HG03342 (cell line): ENCODE data around the gene LTBP3.
"Not testable (repeated sequence)": the region's sequence is repeated elsewhere in the genome, so short reads cannot be mapped to it uniquely, and the experiment has no call there.

Experiments used
- ATAC-seq: cut with Tn5 transposase; IDR thresholded peaks from one replicate; pipeline ENCODE4 v1.9.1; 2021; ENCODE audit warnings: mild to moderate bottlenecking, moderate library complexity; ENCODE audit not compliant: unreplicated experiment

LTBP3 gene

GRCh38 chr11:65518941-65519549, 39.1 kb downstream of the LTBP3 start:
- ATAC-seq = not testable (repeated sequence)

- no peak for ATAC-seq
Measured at GRCh38 chr11:65516135-65516968, 41.8 kb downstream of the LTBP3 start.

- ATAC-seq = not testable (repeated sequence)
Measured at GRCh38 chr11:65512311-65512710, 45.8 kb downstream of the LTBP3 start.

GRCh38 chr11:65506772-65507505, 51.2 kb downstream of the LTBP3 start:
- peak; percentile 27 for ATAC-seq

- no peak for ATAC-seq
Measured at GRCh38 chr11:65506290-65506771, 51.8 kb downstream of the LTBP3 start.

GRCh38 chr11:65505466-65506289, 52.5 kb downstream of the LTBP3 start:
- no peak for ATAC-seq

- no peak for ATAC-seq
Measured at GRCh38 chr11:65504674-65505465, 53.3 kb downstream of the LTBP3 start.

- no peak for ATAC-seq
Measured at GRCh38 chr11:65503949-65504673, 54.0 kb downstream of the LTBP3 start.

- ATAC-seq = no peak
Measured at GRCh38 chr11:65503368-65503948, 54.7 kb downstream of the LTBP3 start.

GRCh38 chr11:65502555-65503367, 55.4 kb downstream of the LTBP3 start:
- no peak for ATAC-seq

- ATAC-seq = no peak
Measured at GRCh38 chr11:65502274-65502554, 55.9 kb downstream of the LTBP3 start.

- no peak for ATAC-seq
Measured at GRCh38 chr11:65501472-65502273, 56.5 kb downstream of the LTBP3 start.

GRCh38 chr11:65501186-65501471, 57.0 kb downstream of the LTBP3 start:
- no peak for ATAC-seq

GRCh38 chr11:65500387-65501185, 57.6 kb downstream of the LTBP3 start:
- no peak for ATAC-seq

GRCh38 chr11:65499713-65500386, 58.3 kb downstream of the LTBP3 start:
- no peak for ATAC-seq

- ATAC-seq = no peak
Measured at GRCh38 chr11:65498977-65499712, 59.0 kb downstream of the LTBP3 start, which contains the start of gene MALAT1. Gene MALAT1, plus strand, starts transcription at chr11:65499045.
